Uterus (tissue), 2 donors: Measurements from ENCODE around the gene RXRG.

Experiments
- POLR2A ChIP-seq, 2 donors: fragments of 450-650 bp; IDR thresholded peaks; one replicate each; pipeline ENCODE4 v1.6.1; 2016; ENCODE audit warnings: antibody characterized with exemption in 2 of 2, mild to moderate bottlenecking in 1 of 2, moderate library complexity in 1 of 2
- TF ChIP-seq, protein P1 (sequence below), 4 experiments: fragments of 200-600 bp in 2 of 4; fragments of 450-650 bp in 2 of 4; sonication (generic) in 2 of 4; IDR thresholded peaks; one replicate each; pipeline ENCODE4 v1.5.1; 2016 to 2019; ENCODE audit warnings: antibody characterized with exemption in 4 of 4, mild to moderate bottlenecking in 2 of 4, moderate library complexity in 1 of 4

DNA sequence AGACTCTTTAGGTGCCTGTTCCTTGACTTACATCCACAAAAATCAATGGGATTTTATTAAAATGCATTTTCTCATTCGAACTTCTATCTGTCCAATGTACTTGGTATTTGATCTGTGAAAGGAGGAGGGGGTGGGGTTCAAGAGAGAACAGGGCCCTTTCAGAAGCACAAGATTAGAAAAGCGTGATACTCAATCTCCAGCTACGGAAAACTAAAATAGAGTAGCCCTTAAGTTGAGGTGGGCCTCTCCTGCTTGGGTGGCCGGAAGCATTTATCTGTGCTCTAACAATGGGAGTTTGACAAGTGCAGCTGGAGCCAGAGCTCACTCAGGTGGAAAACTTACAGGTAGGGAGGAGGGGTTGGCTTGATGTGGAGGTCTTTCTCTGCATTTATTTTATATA is 462 bp upstream of the RXRG start:
- TF ChIP-seq, protein P1, sequence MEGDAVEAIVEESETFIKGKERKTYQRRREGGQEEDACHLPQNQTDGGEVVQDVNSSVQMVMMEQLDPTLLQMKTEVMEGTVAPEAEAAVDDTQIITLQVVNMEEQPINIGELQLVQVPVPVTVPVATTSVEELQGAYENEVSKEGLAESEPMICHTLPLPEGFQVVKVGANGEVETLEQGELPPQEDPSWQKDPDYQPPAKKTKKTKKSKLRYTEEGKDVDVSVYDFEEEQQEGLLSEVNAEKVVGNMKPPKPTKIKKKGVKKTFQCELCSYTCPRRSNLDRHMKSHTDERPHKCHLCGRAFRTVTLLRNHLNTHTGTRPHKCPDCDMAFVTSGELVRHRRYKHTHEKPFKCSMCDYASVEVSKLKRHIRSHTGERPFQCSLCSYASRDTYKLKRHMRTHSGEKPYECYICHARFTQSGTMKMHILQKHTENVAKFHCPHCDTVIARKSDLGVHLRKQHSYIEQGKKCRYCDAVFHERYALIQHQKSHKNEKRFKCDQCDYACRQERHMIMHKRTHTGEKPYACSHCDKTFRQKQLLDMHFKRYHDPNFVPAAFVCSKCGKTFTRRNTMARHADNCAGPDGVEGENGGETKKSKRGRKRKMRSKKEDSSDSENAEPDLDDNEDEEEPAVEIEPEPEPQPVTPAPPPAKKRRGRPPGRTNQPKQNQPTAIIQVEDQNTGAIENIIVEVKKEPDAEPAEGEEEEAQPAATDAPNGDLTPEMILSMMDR (IDR thresholded peaks at IDR 0.05), result no peak
- TF ChIP-seq POLR2A (IDR thresholded peaks at IDR 0.05), result no peak
